Endothelial cell of umbilical vein (primary cell): ENCODE measurements around the gene DERA. TPM values are rescaled to one million over a fixed set of nuclear protein-coding genes. Genes with fewer than 3 reads are reported as not detected.

Source experiments
- BruUV-seq: library from RNA; stranded (reverse); fragments of 400-500 nt; replicated peaks from 2 replicates; lab custom pipeline; 2021; lab: Mats Ljungman, UMichigan
- CTCF ChIA-PET: fragments of 300-600, 350-600 bp; sonication (Branson Sonifier 250); formaldehyde crosslinking; loops from one replicate; lab custom pipeline; 2021; ENCODE audit warnings: antibody characterized with exemption, inconsistent platforms; lab: Charles Lee
- POLR2A ChIA-PET: fragments of 300-600, 350-600 bp; sonication (Branson Sonifier 250); formaldehyde crosslinking; loops from one replicate; lab custom pipeline; 2021; ENCODE audit warnings: antibody characterized with exemption, inconsistent platforms; lab: Charles Lee
- DNase-seq: peaks from one replicate; pipeline ENCODE4 v3.0.0-alpha.2; 2011; ENCODE audit warnings: low read depth, low spot score
- FAIRE-seq: peaks from 2 replicates; lab custom pipeline; 2011; peaks lifted over from hg19 to GRCh38; lab: Jason Lieb, UNC
- H2AFZ ChIP-seq: 2 replicates; pipeline ENCODE4 v1.6.0; 2012; ENCODE audit warnings: low read depth, low read length, control low read depth, inconsistent platforms
- H3K27ac ChIP-seq: 2 replicates; pipeline ENCODE4 v1.5.1; 2011; ENCODE audit warnings: low read depth, mild to moderate bottlenecking, control low read depth, low read length, moderate library complexity; ENCODE audit not compliant: insufficient read depth
- H3K27me3 ChIP-seq, 2 experiments: 2 replicates each; pipeline versions ENCODE4 v1.6.0 to v1.6.1; 2011; ENCODE audit warnings: low read length in 2 of 2, mixed read lengths in 1 of 2; ENCODE audit not compliant: control insufficient read depth in 2 of 2, insufficient read depth in 2 of 2
- H3K36me3 ChIP-seq, 2 experiments: 2 replicates in 1 of 2; 3 replicates in 1 of 2; pipeline ENCODE4 v1.5.1; 2011; ENCODE audit warnings: low read length in 2 of 2, mild to moderate bottlenecking in 1 of 2, moderate library complexity in 1 of 2; ENCODE audit not compliant: control insufficient read depth in 2 of 2, insufficient read depth in 2 of 2; ENCODE audit errors: extremely low read depth in 1 of 2
- H3K4me1 ChIP-seq: 3 replicates; pipeline ENCODE4 v1.5.1; 2011; ENCODE audit warnings: mild to moderate bottlenecking, low read length; ENCODE audit not compliant: control insufficient read depth, insufficient read depth; ENCODE audit errors: extremely low read depth
- H3K4me2 ChIP-seq: 2 replicates; pipeline ENCODE4 v1.6.1; 2011; ENCODE audit warnings: low read length, control low read depth, mixed read lengths; ENCODE audit not compliant: insufficient read depth
- H3K4me3 ChIP-seq, 3 experiments: fragments of 200-600 bp in 1 of 3; sonication (generic), shearing (Covaris generic) in 1 of 3; replicated peaks in 1 of 3; 2 replicates each; pipeline ENCODE4 v1.5.1; 2011 to 2016; ENCODE audit warnings: control low read depth in 3 of 3, low read length in 3 of 3, mild to moderate bottlenecking in 2 of 3, inconsistent platforms in 1 of 3, low read depth in 1 of 3, moderate library complexity in 1 of 3; ENCODE audit not compliant: insufficient read depth in 1 of 3
- H3K79me2 ChIP-seq: 2 replicates; pipeline ENCODE4 v1.6.0; 2012; ENCODE audit warnings: low read length, inconsistent platforms; ENCODE audit not compliant: control insufficient read depth, insufficient read depth
- H3K9ac ChIP-seq: replicated peaks from 2 replicates; pipeline ENCODE3; 2011; ENCODE audit warnings: low read length, control low read depth; ENCODE audit not compliant: insufficient read depth; ENCODE audit errors: extremely low read depth
- H3K9me1 ChIP-seq: replicated peaks from 3 replicates; pipeline ENCODE4 v1.6.0; 2011; ENCODE audit warnings: mild to moderate bottlenecking, low read length; ENCODE audit not compliant: control insufficient read depth, insufficient read depth; ENCODE audit errors: extremely low read depth
- H3K9me3 ChIP-seq: replicated peaks from 2 replicates; pipeline ENCODE4 v1.5.1; 2012; ENCODE audit warnings: low read length, inconsistent platforms; ENCODE audit not compliant: control insufficient read depth, insufficient read depth
- H4K20me1 ChIP-seq: replicated peaks from 2 replicates; pipeline ENCODE3; 2011; ENCODE audit warnings: mild to moderate bottlenecking, low read length; ENCODE audit not compliant: control insufficient read depth, insufficient read depth; ENCODE audit errors: extremely low read depth
- CTCF ChIP-seq, 2 donors: IDR thresholded peaks; 1 replicate in 1 of 2; 2 replicates in 1 of 2; pipeline ENCODE4 v1.5.1; 2011; ENCODE audit warnings: low read length in 2 of 2, mild to moderate bottlenecking in 2 of 2, moderate library complexity in 2 of 2, control low read depth in 1 of 2, inconsistent platforms in 1 of 2, low read depth in 1 of 2; ENCODE audit not compliant: insufficient read depth in 1 of 2; ENCODE audit errors: extremely low read depth in 1 of 2
- EZH2 ChIP-seq: IDR thresholded peaks from 2 replicates; pipeline ENCODE4 v1.6.1; 2012; ENCODE audit warnings: borderline replicate concordance, low read depth, mild to moderate bottlenecking, moderate library complexity, low read length, inconsistent platforms; ENCODE audit not compliant: severe bottlenecking
- FOS ChIP-seq: IDR thresholded peaks from 2 replicates; pipeline ENCODE4 v1.6.1; 2011; ENCODE audit warnings: mild to moderate bottlenecking, low read length, moderate library complexity, borderline replicate concordance; ENCODE audit not compliant: insufficient read depth
- GATA2 ChIP-seq: IDR thresholded peaks from 2 replicates; pipeline ENCODE4 v1.7.0; 2011; ENCODE audit warnings: low read depth, mild to moderate bottlenecking, moderate library complexity, mixed read lengths, low read length; ENCODE audit not compliant: insufficient read length, insufficient read depth
- JUN ChIP-seq: IDR thresholded peaks from 2 replicates; pipeline ENCODE4 v1.6.1; 2011; ENCODE audit warnings: borderline replicate concordance, low read depth; ENCODE audit not compliant: insufficient read length, insufficient read depth
- MYC ChIP-seq: IDR thresholded peaks from one replicate; pipeline ENCODE4 v1.6.1; 2011; ENCODE audit warnings: mild to moderate bottlenecking, low read depth, low read length
- POLR2A ChIP-seq: IDR thresholded peaks from 2 replicates; pipeline ENCODE4 v1.6.1; 2012; ENCODE audit warnings: low read depth, mild to moderate bottlenecking, control low read depth, low read length
- POLR2AphosphoS5 ChIP-seq: IDR thresholded peaks from 2 replicates; pipeline ENCODE4 v1.6.1; 2012; ENCODE audit warnings: low read depth, mild to moderate bottlenecking, control low read depth, low read length, moderate library complexity; ENCODE audit not compliant: insufficient read depth
- dilution Hi-C: fragments of 300-500 bp; cut with MboI; formaldehyde crosslinking; loops from one replicate; pipeline ENCODE4 v1.15.0; 2019; ENCODE audit warnings: low sequenced_read_pairs; ENCODE audit not compliant: extremely low pct_ligation_motif_present
- intact Hi-C: fragments of 100-400 bp; cut with micrococcal nuclease; formaldehyde crosslinking; loops from one replicate; pipeline ENCODE4 v1.10.0; 2022
- polyA plus RNA-seq, 4 experiments: library from polyadenylated mRNA; depleted of rRNA in 3 of 4; stranded (reverse) in 3 of 4; unstranded in 1 of 4; fragments of >200 nt; gene quantifications; 2 replicates each; pipeline versions ENCODE4 v1.2.1 to v1.2.3, GENCODE V29; 2011 to 2012; ENCODE audit warnings: missing spikeins in 1 of 4
- total RNA-seq: library from RNA; stranded (reverse); gene quantifications from 2 replicates; pipeline ENCODE4 v1.2.3, GENCODE V29; 2021

DERA gene
- total and polyA plus RNA-seq, 2 donors (not counting 3 experiments of a cell fraction or from before 2014, with no cell fraction given), result 19.8 to 41.5 TPM

GRCh38 chr12:15882118-15882971 lies 28.8 kb upstream of the DERA start, which contains the start of gene STRAP:
Gene STRAP (plus strand): TSS chr12:15882387. CDS start chr12:15882708, 321 bp downstream.
- Histone ChIP-seq H3K4me2 (peak within 1 kb of the TSS; percentile 100), H2AFZ (peak within 1 kb of the TSS; percentile 61), H3K9me1 (no peaks in the 10 kb centered on the region), H3K27me3 (no peaks in the 10 kb centered on the region), H3K27ac (peak within 1 kb of the TSS; percentile 97), H4K20me1 (peaks cover 6% of the 10 kb centered on the region), H3K4me1 (peaks cover 24% of the 10 kb centered on the region), H3K9ac (peak within 1 kb of the TSS; percentile 99), H3K79me2 (peaks cover 51% of the 10 kb centered on the region), H3K9me3 (no peaks in the 10 kb centered on the region), H3K36me3 (peaks cover 1 to 7% of the 10 kb centered on the region in 2 experiments), H3K4me3 (peak within 1 kb of the TSS; percentile 59 to 100 (median 94))
- TF ChIP-seq POLR2A, result peak; percentile 97
- peak; percentile 48 for TF ChIP-seq JUN
- TF ChIP-seq POLR2AphosphoS5, result peak; percentile 86
- no peak for TF ChIP-seq CTCF (IDR thresholded peaks at IDR 0.05; ENCODE audit: extremely low read depth in 1 of 2, insufficient read depth in 1 of 2, low read depth in 1 of 2, low read length in 2 of 2)
- no peak for TF ChIP-seq GATA2
- no peak for TF ChIP-seq EZH2
- peak; percentile 8 for TF ChIP-seq MYC
- no peak for TF ChIP-seq FOS
- FAIRE-seq (peak; percentile 91), DNase-seq (peak; percentile 99)
- ChIA-PET CTCF (interaction anchor here (1.5 to 4.6 kb wide), 2 partner anchors 16 to 298 kb away, joined by 5 to 32 read pairs; no protein-coding TSS in a partner anchor), POLR2A (interaction anchor here (0.7 kb wide), 1 partner anchor 1487 kb away, joined by 3 read pairs; no protein-coding TSS in a partner anchor)
- dilution Hi-C loops, result no loop called here
- TSS peak; percentile 41 for BruUV-seq
- intact Hi-C loops, result loop anchor here (1.0 to 10.0 kb wide), 6 partner anchors 29 to 1110 kb away; partner anchors contain the start of genes DERA and MGST1
